ENCODE results near the gene MMP24. TPM values are rescaled to one million over a fixed set of nuclear protein-coding genes. Genes with fewer than 3 reads are reported as not detected.
A peak's percentile ranks its signal among the peaks of the same experiment; 100 is the strongest.

The MMP24 gene
- total and polyA plus RNA-seq, 2 experiments from 2014 or later, result 2.0 to 27.3 TPM

DNA sequence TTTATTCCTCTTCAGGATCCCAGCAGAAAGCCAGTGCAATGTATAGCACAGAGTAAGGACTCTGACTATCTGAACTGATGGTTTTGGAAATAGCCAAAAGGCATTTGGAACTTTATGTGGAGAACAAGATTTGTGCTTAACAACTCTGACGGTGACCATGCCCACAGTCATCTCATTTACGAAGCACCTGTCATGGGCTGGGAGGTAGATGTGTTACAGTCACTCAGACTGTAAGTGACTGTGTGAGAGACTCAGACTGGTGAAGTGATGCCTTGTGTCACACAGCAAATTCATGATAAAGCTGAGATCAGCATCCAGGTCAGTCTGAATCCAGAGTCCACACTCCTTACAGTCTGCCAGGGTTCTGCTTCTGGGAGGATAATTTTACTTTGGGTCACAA lies 89.6 kb downstream of the MMP24 start:
- Histone ChIP-seq H3K27me3 (ENCODE audit: insufficient read depth) (no peaks in the 10 kb centered on the region), H3K4me3 (no peak overlapping the region), H3K4me2 (no peak overlapping the region), H3K27ac (ENCODE audit: low read depth) (no peak overlapping the region), H3F3A (replicated peaks; ENCODE audit: low read depth) (no peaks in the 10 kb centered on the region), H2AFZ (no peak overlapping the region), H3K9me2 (ENCODE audit: insufficient read depth) (no peaks in the 10 kb centered on the region), H3K36me3 (ENCODE audit: insufficient read depth) (no peaks in the 10 kb centered on the region), H4K20me1 (replicated peaks; ENCODE audit: insufficient read depth) (no peaks in the 10 kb centered on the region), H3K4me1 (ENCODE audit: insufficient read depth) (peaks cover 26% of the 10 kb centered on the region), H3K79me2 (replicated peaks; ENCODE audit: insufficient read depth) (no peaks in the 10 kb centered on the region)
- no peaks in the 10 kb centered on the region; the same call in 2 of the 3 replicates for H3K9me3 Mint-ChIP-seq
- H3K4me1 Mint-ChIP-seq, result peaks cover 48% of the 10 kb centered on the region
- H3K27ac Mint-ChIP-seq, result peak overlapping the region; percentile 45; the same call in 1 of the 2 replicates
- no peak for TF ChIP-seq ZNF331 (CRISPR knock-in tag; IDR thresholded peaks at IDR 0.05; ENCODE audit: low read depth)
- no peak for DNase-seq (ENCODE audit: low spot score)
- ATAC-seq, result no peak
- H3K4me3 Mint-ChIP-seq, result no peak overlapping the region
- H3K36me3 Mint-ChIP-seq (ENCODE audit: low read depth), result peaks cover 4% of the 10 kb centered on the region; the same call in 1 of the 3 replicates
- H3K27me3 Mint-ChIP-seq (ENCODE audit: insufficient read depth, low read depth, poor library complexity), result peaks cover 5% of the 10 kb centered on the region

DNA sequence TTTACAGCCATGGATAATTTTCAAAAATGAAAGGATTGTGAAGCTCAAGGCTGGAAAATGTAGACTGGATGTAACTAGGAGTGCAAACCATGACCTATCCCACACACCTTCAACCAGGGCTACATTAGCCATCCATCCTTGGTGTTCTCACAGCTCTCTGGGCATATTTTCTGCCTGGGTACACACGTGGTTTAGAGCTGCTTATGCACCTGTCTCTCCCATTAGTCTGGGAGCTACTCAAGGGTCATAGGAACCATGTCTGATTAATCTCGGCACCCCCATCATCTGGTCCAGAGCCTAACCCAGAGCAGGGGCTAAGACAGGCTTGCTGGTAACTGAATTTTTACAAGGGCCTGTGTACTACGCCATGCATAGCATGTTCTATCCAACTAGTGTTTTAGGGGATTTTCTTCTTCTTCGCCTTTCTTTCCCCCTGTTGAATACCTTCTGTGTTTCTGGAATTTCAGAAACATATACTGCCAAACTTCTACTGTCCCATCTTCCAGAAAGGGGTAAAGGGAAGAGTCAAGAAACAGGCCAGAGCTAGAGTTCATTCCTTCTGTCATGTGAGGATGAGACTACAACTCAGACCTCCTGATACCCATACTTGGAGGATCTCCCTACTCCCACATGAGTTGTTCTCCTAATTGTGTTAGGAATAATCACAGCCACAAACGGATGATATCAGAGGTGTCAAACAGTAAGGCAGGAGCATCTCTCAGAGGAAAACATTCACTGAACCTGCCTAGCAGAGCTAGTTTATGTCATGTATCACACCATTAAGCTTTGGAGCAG lies 91.1 kb downstream of the MMP24 start:
- Histone ChIP-seq H3F3A (replicated peaks; ENCODE audit: low read depth) (no peaks in the 10 kb centered on the region), H3K4me1 (ENCODE audit: insufficient read depth) (peaks cover 11% of the 10 kb centered on the region), H3K9me2 (ENCODE audit: insufficient read depth) (no peaks in the 10 kb centered on the region), H4K20me1 (replicated peaks; ENCODE audit: insufficient read depth) (no peaks in the 10 kb centered on the region), H3K4me2 (no peak overlapping the region), H3K27me3 (ENCODE audit: insufficient read depth) (no peaks in the 10 kb centered on the region), H3K79me2 (replicated peaks; ENCODE audit: insufficient read depth) (no peaks in the 10 kb centered on the region), H3K27ac (ENCODE audit: low read depth) (no peak overlapping the region), H3K4me3 (no peak overlapping the region), H2AFZ (no peak overlapping the region), H3K36me3 (ENCODE audit: insufficient read depth) (no peaks in the 10 kb centered on the region)
- peaks cover 35% of the 10 kb centered on the region for H3K4me1 Mint-ChIP-seq
- peaks cover 2% of the 10 kb centered on the region; the same call in 1 of the 3 replicates for H3K36me3 Mint-ChIP-seq (ENCODE audit: low read depth)
- DNase-seq (ENCODE audit: low spot score) (no peak), ATAC-seq (no peak)
- no peak overlapping the region for H3K27ac Mint-ChIP-seq
- peaks cover 5% of the 10 kb centered on the region for H3K27me3 Mint-ChIP-seq (ENCODE audit: insufficient read depth, low read depth, poor library complexity)
- no peak overlapping the region for H3K4me3 Mint-ChIP-seq
- no peaks in the 10 kb centered on the region; the same call in 2 of the 3 replicates for H3K9me3 Mint-ChIP-seq
- TF ChIP-seq ZNF331 (CRISPR knock-in tag; IDR thresholded peaks at IDR 0.05; ENCODE audit: low read depth) (no peak), STAT1 (IDR thresholded peaks at IDR 0.05; ENCODE audit: unreplicated experiment) (no peak), POLR2AphosphoS5 (IDR thresholded peaks at IDR 0.05; ENCODE audit: low read depth) (no peak), JUNB (IDR thresholded peaks at IDR 0.05; ENCODE audit: unreplicated experiment) (no peak), EZH2phosphoT487 (IDR thresholded peaks at IDR 0.05; ENCODE audit: unreplicated experiment) (no peak), NANOG (IDR thresholded peaks at IDR 0.05; ENCODE audit: borderline replicate concordance) (no peak), ZNF114 (CRISPR knock-in tag; IDR thresholded peaks at IDR 0.05) (no peak)
- TF ChIP-seq, protein P1, sequence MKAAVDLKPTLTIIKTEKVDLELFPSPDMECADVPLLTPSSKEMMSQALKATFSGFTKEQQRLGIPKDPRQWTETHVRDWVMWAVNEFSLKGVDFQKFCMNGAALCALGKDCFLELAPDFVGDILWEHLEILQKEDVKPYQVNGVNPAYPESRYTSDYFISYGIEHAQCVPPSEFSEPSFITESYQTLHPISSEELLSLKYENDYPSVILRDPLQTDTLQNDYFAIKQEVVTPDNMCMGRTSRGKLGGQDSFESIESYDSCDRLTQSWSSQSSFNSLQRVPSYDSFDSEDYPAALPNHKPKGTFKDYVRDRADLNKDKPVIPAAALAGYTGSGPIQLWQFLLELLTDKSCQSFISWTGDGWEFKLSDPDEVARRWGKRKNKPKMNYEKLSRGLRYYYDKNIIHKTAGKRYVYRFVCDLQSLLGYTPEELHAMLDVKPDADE (IDR thresholded peaks at IDR 0.05), result no peak
- TF ChIP-seq, protein P2, sequence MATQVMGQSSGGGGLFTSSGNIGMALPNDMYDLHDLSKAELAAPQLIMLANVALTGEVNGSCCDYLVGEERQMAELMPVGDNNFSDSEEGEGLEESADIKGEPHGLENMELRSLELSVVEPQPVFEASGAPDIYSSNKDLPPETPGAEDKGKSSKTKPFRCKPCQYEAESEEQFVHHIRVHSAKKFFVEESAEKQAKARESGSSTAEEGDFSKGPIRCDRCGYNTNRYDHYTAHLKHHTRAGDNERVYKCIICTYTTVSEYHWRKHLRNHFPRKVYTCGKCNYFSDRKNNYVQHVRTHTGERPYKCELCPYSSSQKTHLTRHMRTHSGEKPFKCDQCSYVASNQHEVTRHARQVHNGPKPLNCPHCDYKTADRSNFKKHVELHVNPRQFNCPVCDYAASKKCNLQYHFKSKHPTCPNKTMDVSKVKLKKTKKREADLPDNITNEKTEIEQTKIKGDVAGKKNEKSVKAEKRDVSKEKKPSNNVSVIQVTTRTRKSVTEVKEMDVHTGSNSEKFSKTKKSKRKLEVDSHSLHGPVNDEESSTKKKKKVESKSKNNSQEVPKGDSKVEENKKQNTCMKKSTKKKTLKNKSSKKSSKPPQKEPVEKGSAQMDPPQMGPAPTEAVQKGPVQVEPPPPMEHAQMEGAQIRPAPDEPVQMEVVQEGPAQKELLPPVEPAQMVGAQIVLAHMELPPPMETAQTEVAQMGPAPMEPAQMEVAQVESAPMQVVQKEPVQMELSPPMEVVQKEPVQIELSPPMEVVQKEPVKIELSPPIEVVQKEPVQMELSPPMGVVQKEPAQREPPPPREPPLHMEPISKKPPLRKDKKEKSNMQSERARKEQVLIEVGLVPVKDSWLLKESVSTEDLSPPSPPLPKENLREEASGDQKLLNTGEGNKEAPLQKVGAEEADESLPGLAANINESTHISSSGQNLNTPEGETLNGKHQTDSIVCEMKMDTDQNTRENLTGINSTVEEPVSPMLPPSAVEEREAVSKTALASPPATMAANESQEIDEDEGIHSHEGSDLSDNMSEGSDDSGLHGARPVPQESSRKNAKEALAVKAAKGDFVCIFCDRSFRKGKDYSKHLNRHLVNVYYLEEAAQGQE (IDR thresholded peaks at IDR 0.05; ENCODE audit: unreplicated experiment), result no peak
- TF ChIP-seq, protein P3, sequence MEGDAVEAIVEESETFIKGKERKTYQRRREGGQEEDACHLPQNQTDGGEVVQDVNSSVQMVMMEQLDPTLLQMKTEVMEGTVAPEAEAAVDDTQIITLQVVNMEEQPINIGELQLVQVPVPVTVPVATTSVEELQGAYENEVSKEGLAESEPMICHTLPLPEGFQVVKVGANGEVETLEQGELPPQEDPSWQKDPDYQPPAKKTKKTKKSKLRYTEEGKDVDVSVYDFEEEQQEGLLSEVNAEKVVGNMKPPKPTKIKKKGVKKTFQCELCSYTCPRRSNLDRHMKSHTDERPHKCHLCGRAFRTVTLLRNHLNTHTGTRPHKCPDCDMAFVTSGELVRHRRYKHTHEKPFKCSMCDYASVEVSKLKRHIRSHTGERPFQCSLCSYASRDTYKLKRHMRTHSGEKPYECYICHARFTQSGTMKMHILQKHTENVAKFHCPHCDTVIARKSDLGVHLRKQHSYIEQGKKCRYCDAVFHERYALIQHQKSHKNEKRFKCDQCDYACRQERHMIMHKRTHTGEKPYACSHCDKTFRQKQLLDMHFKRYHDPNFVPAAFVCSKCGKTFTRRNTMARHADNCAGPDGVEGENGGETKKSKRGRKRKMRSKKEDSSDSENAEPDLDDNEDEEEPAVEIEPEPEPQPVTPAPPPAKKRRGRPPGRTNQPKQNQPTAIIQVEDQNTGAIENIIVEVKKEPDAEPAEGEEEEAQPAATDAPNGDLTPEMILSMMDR (conservative IDR thresholded peaks at IDR 0.05; ENCODE audit: low read depth in 2 of 2), result no peak

Measured in GM23338 (cell line).